Pons (tissue), 1 donor: ENCODE data around the gene PRKCH.

ENCODE experiments used
- DNase-seq: peaks from one replicate; pipeline ENCODE4 v3.0.0-alpha.2; 2016; ENCODE audit warnings: low spot score

The PRKCH gene

DNA sequence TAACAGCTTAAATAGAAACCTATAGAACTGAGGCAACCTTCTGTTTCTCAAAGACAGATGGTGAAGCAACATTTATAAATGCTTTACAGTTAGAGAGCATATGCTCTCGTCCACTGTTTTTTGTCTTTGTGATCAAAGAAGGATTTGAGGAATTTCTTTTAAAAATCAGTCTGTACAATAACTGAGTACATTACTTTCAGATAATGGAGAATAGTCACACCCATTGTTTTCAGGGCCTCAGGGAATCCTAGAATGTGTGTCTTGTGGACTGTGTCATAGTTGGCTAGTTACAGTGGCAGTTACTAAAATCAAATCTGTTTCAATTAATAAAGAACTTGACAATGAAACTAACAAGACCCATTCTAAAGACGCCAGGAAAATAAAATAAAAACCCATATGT is 107.9 kb downstream of the PRKCH start:
- no peak for DNase-seq

DNA sequence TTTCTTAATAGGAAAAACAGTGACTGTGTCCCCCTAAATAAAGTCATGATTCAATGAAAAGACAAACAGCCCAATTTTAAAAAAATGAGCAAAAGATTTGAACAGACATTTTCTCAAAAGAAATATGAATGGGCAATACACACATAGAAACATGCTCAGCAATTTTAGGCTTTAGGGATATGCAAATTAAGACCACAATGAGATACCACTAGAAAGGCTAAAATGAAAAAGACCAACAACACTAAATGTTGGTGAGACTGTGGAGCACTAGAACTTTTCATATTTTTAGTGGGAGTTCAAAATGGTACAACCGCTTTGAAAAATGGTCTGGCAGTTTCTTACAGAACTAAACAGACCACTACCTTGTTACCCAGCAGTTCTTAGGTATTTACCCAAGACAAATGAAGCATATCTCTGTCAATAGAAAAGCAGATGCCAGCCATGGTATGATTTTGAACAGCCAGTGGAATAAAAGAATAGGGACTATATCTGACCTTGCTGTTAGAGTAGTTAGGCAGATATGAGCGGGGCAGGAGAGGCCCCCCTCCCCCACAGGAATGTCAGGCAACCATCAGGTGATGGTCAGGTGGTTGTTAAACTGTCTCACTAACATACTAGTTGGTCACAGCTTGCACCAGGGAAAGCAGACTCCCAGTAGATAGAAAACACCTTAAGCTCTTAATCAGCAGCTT is 108.8 kb downstream of the PRKCH start:
- no peak for DNase-seq

DNA sequence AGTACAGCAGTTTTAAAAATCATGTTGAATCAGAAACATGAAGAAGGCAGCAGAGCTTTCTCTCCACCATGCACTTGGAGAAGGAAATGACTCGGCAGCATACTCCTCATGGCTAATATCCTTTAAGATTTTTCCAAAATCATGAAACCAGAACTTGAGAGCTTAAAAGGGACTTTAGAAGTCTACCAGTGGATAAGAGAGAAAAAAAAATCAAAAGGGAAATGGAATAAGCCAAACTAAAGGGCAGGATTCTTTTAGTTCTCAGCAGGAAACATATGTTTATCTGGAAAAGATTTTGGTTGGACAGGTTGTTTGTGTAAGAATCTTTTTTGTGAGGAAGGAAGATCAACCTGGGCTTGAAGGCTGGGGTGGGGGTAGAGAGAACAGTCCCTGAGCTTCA is 111.8 kb downstream of the PRKCH start:
- DNase-seq = peak; percentile 6

DNA sequence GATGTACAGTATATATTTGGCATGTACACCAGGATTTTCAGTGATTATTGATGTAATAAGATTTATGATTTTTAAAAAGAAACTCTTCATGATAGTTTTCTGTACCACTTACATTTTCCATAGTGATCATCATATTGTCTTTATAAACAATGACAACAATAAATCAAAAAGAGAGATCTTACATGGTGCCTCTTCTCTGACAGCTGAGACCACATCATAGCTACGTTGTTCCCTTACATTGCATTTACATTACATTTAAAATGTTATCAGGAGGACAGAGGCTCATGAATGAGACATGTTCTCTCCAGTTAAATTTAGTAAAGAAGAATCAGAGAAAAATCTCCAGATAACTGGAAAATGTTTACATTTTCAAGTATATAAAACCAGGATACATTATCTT is 112.4 kb downstream of the PRKCH start:
- DNase-seq = no peak

DNA sequence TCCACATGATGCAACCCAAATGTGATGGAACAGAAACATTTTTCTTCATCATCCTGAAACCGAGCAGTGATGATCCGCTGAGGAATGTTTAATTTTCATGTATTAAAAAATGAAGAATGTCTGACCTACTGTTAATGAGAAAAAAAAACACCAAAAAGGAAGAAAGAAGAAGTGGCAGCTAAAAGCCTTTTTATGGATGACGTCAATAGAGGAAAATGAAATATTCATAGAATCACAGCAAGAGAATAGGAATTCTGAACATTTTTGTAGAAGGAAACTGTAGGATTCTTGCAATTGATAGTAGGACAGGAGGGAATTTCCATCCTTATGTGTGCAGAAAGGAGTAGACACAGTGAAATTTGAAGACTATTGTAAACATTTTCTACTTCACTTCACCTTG is 112.9 kb downstream of the PRKCH start:
- no peak for DNase-seq

DNA sequence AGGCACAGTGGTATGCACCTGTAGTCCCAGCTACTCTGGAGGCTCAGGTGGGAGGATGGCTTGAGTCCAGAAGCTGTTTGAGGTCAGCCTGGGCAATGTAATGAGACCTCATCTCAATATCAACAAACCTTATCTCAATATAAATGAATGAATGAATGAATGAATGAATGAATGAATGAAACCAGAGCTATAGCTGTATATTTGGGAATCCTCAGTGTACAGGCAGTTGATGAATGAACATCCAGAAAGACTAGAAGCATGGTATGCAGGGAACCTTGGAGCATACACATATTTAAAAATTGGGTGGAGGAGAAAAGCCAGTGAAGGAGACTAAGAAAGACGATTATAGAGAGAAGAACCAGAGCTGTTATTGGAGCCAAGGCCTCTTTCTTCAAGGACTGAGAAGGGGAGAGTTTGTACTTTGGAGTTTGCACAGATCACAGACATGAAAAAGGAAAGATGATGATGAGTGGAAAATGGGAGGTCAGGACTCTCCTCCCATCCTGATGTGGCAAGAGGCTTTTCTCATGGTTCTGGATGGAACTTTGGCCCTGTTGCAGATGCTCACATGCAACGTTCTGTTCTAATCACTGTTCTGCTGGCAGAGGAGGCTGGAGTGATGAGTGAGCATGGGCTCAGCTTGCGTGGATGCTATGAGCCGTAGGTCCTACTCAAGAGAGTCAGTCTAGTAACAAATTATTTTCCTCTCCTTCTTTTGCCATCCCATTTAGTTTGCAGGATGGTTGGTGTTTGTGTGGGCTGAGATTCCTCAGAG is 114.4 kb downstream of the PRKCH start:
- no peak for DNase-seq

DNA sequence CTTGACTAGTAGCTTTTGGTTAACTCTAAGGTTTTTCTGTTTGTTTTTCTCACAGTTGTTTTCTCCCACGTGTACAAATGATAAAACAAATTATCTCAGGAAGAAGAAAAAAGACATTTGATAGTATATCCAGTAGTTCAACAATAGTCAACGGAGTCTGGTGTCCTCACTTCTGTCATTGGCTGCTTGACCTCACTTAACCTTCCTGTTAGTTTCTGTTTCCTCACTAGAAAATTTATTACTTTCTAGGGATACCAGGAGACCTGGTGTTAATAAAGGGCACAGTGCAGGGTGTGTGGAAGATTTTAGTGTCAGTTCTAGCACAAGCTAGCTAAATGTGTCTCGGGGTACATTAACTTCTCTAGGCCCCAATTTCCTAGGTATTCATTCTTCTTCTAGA is 116.0 kb downstream of the PRKCH start:
- no peak for DNase-seq

DNA sequence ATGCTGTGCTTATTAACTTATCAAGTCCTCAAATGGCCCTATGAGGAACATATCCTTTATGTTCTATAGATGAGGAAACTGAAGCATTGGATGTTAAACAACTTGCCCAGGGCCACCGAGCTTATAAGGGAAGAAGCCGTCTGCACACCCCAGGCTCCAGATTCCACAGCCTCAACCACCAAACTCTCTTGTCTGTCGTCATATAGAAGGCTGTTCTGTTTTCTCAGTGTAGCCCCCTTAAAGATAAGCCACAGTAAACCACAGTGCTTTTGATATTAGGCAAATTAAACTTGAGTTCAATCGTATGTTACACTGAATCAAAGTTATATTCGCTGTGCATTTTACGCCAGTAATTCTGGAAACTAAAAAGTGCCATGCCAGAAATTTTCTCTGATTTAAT is 116.7 kb downstream of the PRKCH start:
- no peak for DNase-seq

DNA sequence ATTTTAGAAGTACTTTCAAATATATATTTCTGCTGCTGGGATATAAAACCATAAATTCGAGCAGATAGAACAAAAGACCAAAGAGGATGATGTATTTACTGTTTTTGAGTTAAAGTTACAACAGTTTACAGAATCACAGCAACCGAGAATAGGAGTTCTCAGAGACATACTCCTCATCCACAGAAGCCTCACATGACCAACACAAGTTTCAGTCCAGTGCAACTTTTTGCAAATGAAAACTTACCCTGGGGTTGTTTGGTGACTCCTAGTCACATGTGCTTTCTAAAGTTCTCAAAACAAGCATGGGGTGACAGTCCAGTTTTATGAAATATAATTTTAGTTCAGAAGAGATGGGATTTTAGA is 117.1 kb downstream of the PRKCH start:
- no peak for DNase-seq

- peak; percentile 63 for DNase-seq
Measured at GRCh38 chr14:61438860-61439765, 117.7 kb downstream of the PRKCH start.

- DNase-seq = no peak
Measured at GRCh38 chr14:61439779-61440418, 118.5 kb downstream of the PRKCH start.

DNA sequence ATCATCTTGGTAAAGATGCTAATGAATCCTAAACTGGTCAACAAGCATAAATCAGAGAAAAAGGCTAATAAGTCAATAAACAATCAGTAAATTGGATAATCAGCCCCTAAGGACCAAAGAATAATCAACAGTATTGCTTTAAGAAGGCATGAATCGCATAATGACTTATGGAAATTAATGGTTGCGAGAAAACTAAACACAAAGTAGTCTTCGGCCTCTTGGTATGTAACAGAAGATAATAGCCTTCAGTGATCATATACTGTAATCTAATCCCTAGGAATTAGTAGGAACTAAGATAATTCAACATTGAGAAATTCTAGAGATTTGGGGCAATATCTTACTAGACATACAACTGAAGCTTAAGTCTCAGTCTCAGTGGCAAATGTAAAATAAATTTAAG is 122.1 kb downstream of the PRKCH start:
- no peak for DNase-seq

DNA sequence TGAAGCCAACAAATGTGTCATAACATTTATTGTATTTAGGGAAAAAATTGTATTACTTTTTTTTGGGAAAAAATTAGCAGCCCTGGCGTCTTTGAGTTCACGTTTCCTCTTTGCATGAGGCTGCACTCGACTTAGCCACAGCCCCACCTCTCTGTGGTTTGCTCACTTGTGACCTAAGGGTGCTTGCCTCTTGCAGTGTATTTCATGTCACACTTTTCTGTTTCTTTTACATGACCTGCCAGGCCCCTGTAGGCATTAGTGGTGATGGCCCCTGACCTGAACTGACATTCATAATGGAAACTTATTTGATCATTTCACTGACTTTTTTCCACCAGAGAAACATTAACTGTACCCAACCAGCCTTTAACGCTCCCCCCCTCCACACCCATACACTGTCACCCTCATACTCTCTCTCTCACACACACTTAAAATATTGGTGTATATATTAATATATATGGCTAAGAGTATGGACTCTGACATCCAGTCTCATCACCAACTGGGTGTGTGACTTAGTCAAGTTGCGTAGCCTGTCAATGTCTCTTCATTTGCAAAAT is 122.9 kb downstream of the PRKCH start:
- DNase-seq = no peak

- no peak for DNase-seq
Measured at GRCh38 chr14:61451491-61451890, 130.1 kb downstream of the PRKCH start.

DNA sequence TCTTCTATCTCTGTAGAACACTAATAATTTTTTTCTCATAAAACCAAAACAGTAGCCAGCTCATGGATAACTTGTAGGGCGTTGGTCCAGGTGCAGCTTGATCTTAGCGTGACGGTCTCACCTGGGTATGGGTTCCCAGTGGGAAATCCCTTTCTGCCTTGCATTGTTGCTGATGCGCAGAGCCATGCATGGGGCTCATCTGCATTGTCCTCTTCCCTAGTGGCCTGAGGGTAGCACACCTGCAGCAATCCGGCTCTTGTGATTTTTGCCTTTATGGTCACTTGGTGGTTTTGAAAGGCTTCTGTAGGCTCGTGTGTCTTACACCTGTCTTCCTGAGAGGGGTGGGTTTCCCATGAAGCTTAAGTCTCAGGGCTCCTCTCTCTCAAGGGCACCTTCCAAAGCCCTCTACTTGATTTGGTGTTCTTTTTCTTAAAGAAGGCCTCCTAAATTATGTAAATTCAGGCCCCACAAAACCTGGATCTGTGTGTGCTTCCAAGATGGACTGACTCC is 130.6 kb downstream of the PRKCH start:
- no peak for DNase-seq

- no peak for DNase-seq
Measured at GRCh38 chr14:61452452-61452851, 131.1 kb downstream of the PRKCH start.

DNA sequence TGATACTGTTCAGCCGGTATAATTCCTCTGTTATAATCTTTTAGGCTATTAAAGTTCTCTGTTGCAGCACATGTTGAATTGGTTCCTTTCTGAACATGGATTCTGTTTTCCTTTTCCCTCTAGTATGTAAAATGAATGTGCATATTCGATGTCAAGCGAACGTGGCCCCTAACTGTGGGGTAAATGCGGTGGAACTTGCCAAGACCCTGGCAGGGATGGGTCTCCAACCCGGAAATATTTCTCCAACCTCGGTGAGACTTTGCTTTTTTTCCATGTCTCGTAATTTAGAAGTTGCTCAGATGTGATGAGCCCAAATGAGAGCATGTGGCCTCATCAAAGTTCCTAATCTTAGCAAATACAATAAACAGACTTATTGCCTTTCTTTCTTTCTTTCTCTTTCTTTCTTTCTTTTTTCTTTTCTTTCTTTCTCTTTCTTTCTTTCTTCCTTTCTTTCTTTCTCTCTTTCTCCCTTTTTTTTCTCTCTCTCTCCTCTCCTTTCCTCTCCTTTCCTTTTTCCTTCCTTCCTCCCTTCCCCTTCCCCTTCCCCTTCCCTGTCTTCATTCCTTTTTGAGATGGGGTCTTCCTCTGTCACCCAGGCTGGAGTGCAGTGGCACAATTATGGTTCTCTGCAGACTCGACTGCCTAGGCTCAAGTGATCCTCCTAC is 131.9 kb downstream of the PRKCH start:
- no peak for DNase-seq

DNA sequence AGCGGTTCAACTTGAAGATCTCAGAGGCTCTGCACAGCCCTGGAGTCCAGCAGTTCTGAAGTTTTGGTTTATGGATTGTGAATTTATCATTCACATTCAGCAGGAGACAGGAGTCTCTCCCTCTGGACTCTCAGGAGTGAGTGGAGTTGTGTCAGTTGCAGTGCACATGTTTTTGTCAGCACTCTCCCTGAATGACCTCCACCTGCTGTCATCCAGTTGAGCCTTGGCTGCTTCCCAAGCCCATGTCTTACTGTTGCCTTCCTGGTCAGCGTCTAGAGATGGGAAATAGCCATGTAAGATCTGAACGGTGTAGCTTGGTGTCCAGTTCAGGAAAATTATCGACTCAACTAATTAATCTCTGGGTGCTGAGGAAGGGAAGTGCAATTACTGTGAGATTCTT is 133.2 kb downstream of the PRKCH start:
- no peak for DNase-seq

DNA sequence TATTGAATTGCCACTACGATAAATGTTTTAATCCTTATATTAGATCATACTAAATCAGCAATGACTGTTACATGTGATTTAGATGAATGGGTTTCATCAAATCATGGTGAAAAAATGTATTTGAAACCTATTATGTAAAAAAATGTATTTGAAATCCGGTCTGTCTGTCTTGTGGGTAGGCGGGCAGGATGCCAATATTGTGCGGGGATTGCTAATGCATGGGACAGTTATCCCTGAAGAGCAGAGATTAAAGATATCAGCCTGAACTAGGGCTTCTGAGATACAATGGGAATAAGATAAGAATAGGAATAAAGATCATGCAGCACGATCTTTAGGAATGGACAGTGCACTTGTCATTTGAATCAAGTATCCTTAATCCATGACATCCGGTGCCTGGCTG is 134.0 kb downstream of the PRKCH start:
- DNase-seq = no peak

DNA sequence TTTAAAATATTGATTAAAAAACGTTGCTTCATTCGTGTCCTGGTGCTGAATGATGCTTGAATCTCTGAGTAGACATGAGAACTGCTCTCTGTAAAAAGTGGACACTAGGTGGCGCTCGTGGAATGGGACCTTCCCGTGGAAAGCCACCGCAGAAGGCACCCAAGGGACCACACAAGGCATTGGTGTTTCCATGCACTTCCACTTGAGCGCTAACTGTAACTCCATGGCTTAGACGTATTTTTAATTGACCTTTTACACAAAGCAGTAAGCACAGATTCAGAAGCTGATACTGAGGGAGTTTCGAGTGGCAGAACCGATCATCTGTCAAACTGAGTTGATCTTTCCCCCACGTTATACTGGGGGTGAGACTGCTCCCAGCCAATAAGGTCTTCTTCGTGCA is 135.3 kb downstream of the PRKCH start:
- peak; percentile 75 for DNase-seq

- DNase-seq = no peak
Measured at GRCh38 chr14:61458766-61459165, 137.4 kb downstream of the PRKCH start.
